Body of pancreas (tissue), 4 donors: Measurements from ENCODE around the gene SPOP. TPM values are rescaled to one million over a fixed set of nuclear protein-coding genes. Genes with fewer than 3 reads are reported as not detected.

ENCODE experiments used
- ATAC-seq: fragments of 150-250 bp; one replicate; pipeline ENCODE4 v1.9.1; 2016
- DNase-seq, 4 donors: peaks; one replicate each; pipeline ENCODE4 v3.0.0-alpha.2; 2019
- H3K27ac ChIP-seq, 4 donors: fragments of 200-600 bp; sonication (generic); 1 replicate in 3 of 4; 2 replicates in 1 of 4; pipeline versions ENCODE4 v1.5.1 to v1.6.1; 2016 to 2019; ENCODE audit warnings: mild to moderate bottlenecking in 1 of 4, mixed read lengths in 1 of 4, moderate library complexity in 1 of 4
- H3K27me3 ChIP-seq, 2 donors: fragments of 200-600 bp; sonication (generic); one replicate each; pipeline ENCODE4 v1.6.0; 2016; ENCODE audit warnings: mild to moderate bottlenecking in 1 of 2
- H3K36me3 ChIP-seq, 2 donors: fragments of 200-600 bp; sonication (generic); replicated peaks in 1 of 2; 2 replicates each; pipeline ENCODE4 v1.5.1; 2016; ENCODE audit warnings: low read depth in 2 of 2; ENCODE audit not compliant: insufficient read depth in 1 of 2
- H3K4me1 ChIP-seq: fragments of 200-600 bp; sonication (generic); one replicate; pipeline ENCODE4 v1.6.0; 2016
- H3K4me3 ChIP-seq, 2 donors: fragments of 200-600 bp; sonication (generic); 1 replicate in 1 of 2; 2 replicates in 1 of 2; pipeline ENCODE4 v1.5.1; 2016 to 2019
- H3K9me3 ChIP-seq, 3 donors: fragments of 200-600 bp; sonication (generic); 1 replicate in 2 of 3; 2 replicates in 1 of 3; pipeline ENCODE4 v1.5.1; 2016
- CTCF ChIP-seq, 7 experiments: fragments of 450-650 bp in 4 of 7; fragments of 200-600 bp in 3 of 7; sonication (generic) in 3 of 7; IDR thresholded peaks; one replicate each; pipeline ENCODE4 v1.5.1; 2016 to 2019; ENCODE audit warnings: antibody characterized with exemption in 7 of 7
- POLR2A ChIP-seq, 3 donors: fragments of 450-650 bp; IDR thresholded peaks; one replicate each; pipeline ENCODE4 v1.6.1; 2016; ENCODE audit warnings: antibody characterized with exemption in 3 of 3, mild to moderate bottlenecking in 2 of 3
- WGBS, 2 donors: methylation state at CpG; one replicate each; pipeline ENCODE4 v1.1.5; 2017; 5-methylcytosine and 5-hydroxymethylcytosine counted together
- intact Hi-C: fragments of 100-400 bp; cut with DNase I; formaldehyde crosslinking; loops from one replicate; pipeline ENCODE4 v1.15.1; 2023
- total RNA-seq, 2 donors: library from RNA; depleted of rRNA; stranded (reverse); fragments of >200 nt; gene quantifications; one replicate each; pipeline ENCODE4 v1.1.0, GENCODE V29; 2016

Gene SPOP
- total RNA-seq, 2 donors from 2014 or later: 42.3 to 57.4 TPM

GRCh38 chr17:49580055-49580721, 97.7 kb downstream of the SPOP start:
- 80 to 81% methylated on average over 11 to 18 of the region's 21 CpGs for WGBS, 2 donors
- no peak overlapping the region for H3K27ac ChIP-seq
- intact Hi-C loops: no loop called here
- DNase-seq (no peak), ATAC-seq (no peak)
- TF ChIP-seq POLR2A (IDR thresholded peaks at IDR 0.05): no peak
- no peak for TF ChIP-seq CTCF (IDR thresholded peaks at IDR 0.05)
- H3K36me3 ChIP-seq: no peaks in the 10 kb centered on the region
- H3K4me1 ChIP-seq: peaks cover 20% of the 10 kb centered on the region
- H3K27me3 ChIP-seq: peaks cover 0 to 30% of the 10 kb centered on the region in 2 donors
- H3K4me3 ChIP-seq: no peak overlapping the region
- no peaks in the 10 kb centered on the region for H3K9me3 ChIP-seq

- peaks cover 21% of the 10 kb centered on the region for H3K4me1 ChIP-seq
- no peaks in the 10 kb centered on the region for H3K36me3 ChIP-seq
- no peak overlapping the region for H3K27ac ChIP-seq
- no peak overlapping the region for H3K4me3 ChIP-seq
- DNase-seq: no peak
- peaks cover 0 to 32% of the 10 kb centered on the region in 2 donors for H3K27me3 ChIP-seq
- 83 to 90% methylated on average over 5 of the region's 5 CpGs for WGBS, 2 donors
- intact Hi-C loops: loop anchor here (10.0 kb wide), 1 partner anchor 425 kb away; no protein-coding TSS in a partner anchor
- TF ChIP-seq POLR2A (IDR thresholded peaks at IDR 0.05): no peak
- no peak for TF ChIP-seq CTCF (IDR thresholded peaks at IDR 0.05)
- ATAC-seq: no peak
- no peaks in the 10 kb centered on the region for H3K9me3 ChIP-seq
These were observed 98.4 kb downstream of the SPOP start for GRCh38 chr17:49579522-49579921.

- WGBS, 2 donors: 73 to 78% methylated on average over 11 to 17 of the region's 17 CpGs
- Histone ChIP-seq H3K4me3 (no peak overlapping the region), H3K9me3 (no peaks in the 10 kb centered on the region), H3K36me3 (no peaks in the 10 kb centered on the region), H3K27me3 (peaks cover 0 to 32% of the 10 kb centered on the region in 2 donors), H3K4me1 (peaks cover 21% of the 10 kb centered on the region), H3K27ac (no peak overlapping the region)
- ATAC-seq (no peak), DNase-seq (no peak)
- intact Hi-C loops: loop anchor here (10.0 kb wide), 1 partner anchor 426 kb away; no protein-coding TSS in a partner anchor
- TF ChIP-seq POLR2A (IDR thresholded peaks at IDR 0.05): no peak
- no peak for TF ChIP-seq CTCF (IDR thresholded peaks at IDR 0.05)
These were observed 98.9 kb downstream of the SPOP start for GRCh38 chr17:49578952-49579500.

- no peaks in the 10 kb centered on the region for H3K9me3 ChIP-seq
- no peak overlapping the region for H3K27ac ChIP-seq
- ATAC-seq (no peak), DNase-seq (no peak)
- peaks cover 0 to 32% of the 10 kb centered on the region in 2 donors for H3K27me3 ChIP-seq
- WGBS, 2 donors: 65 to 78% methylated on average over 12 of the region's 13 CpGs
- intact Hi-C loops: loop anchor here (10.0 kb wide), 1 partner anchor 426 kb away; no protein-coding TSS in a partner anchor
- H3K36me3 ChIP-seq: no peaks in the 10 kb centered on the region
- H3K4me3 ChIP-seq: no peak overlapping the region
- TF ChIP-seq CTCF (IDR thresholded peaks at IDR 0.05) (no peak), POLR2A (IDR thresholded peaks at IDR 0.05) (no peak)
- peaks cover 21% of the 10 kb centered on the region for H3K4me1 ChIP-seq
These were observed 99.5 kb downstream of the SPOP start for GRCh38 chr17:49578414-49578813.
